K562 (cell line): ENCODE results near the gene PABPC3. TPM values are rescaled to one million over a fixed set of nuclear protein-coding genes. Genes with fewer than 3 reads are reported as not detected.

Experiments used
- ATAC-seq: fragments of 200-7000 bp; cut with Tn5 transposase; 3 replicates; pipeline ENCODE4 v1.9.1; 2020; ENCODE audit warnings: moderate library complexity
- BruUV-seq: library from RNA; stranded (reverse); fragments of 400-500 nt; replicated peaks from 2 replicates; lab custom pipeline; 2021; lab: Mats Ljungman, UMichigan
- CTCF ChIA-PET: fragments of 300-600 bp; formaldehyde crosslinking; extraction: SDS; loops from one replicate; lab custom pipeline; 2021; ENCODE audit warnings: low intra/inter-chr PET ratio; lab: Yijun Ruan, JAX
- POLR2A ChIA-PET: fragments of 300-600, 350-650 bp; sonication (Branson Sonifier 250); formaldehyde crosslinking; extraction: SDS; loops from one replicate; lab custom pipeline; 2021; ENCODE audit warnings: antibody characterized with exemption, inconsistent platforms; lab: Yijun Ruan, JAX
- DNase-seq, 4 experiments: peaks; one replicate each; pipeline versions ENCODE4 v3.0.0 to v3.0.0-alpha.2; 2011 to 2018; ENCODE audit warnings: low spot score in 3 of 4, mixed read lengths in 3 of 4; ENCODE audit errors: extremely low read depth in 1 of 4
- FAIRE-seq: peaks from 2 replicates; lab custom pipeline; 2011; peaks lifted over from hg19 to GRCh38; lab: Jason Lieb, UNC
- H2AFZ ChIP-seq: 2 replicates; pipeline ENCODE4 v1.6.0; 2011; ENCODE audit warnings: low read depth, low read length, control low read depth, inconsistent platforms
- H3K27ac ChIP-seq: fragments of 200-600 bp; 3 replicates; pipeline ENCODE4 v1.8.0; 2011; ENCODE audit warnings: low read depth, mild to moderate bottlenecking, control low read depth, inconsistent platforms, low read length, moderate library complexity, mixed read lengths; ENCODE audit errors: extremely low read depth
- H3K27me3 ChIP-seq, 2 experiments: fragments of 300-600 bp in 1 of 2; 2 replicates in 1 of 2; 3 replicates in 1 of 2; pipeline versions ENCODE4 v1.6.0 to v1.8.0; 2011; ENCODE audit warnings: inconsistent platforms in 2 of 2, low read length in 2 of 2, mild to moderate bottlenecking in 1 of 2, mixed read lengths in 1 of 2, moderate library complexity in 1 of 2; ENCODE audit not compliant: control insufficient read depth in 2 of 2, insufficient read depth in 2 of 2
- H3K36me3 ChIP-seq: fragments of 300-600 bp; 3 replicates; pipeline ENCODE4 v1.8.0; 2011; ENCODE audit warnings: mild to moderate bottlenecking, low read length, inconsistent platforms; ENCODE audit not compliant: control insufficient read depth, insufficient read depth
- H3K4me1 ChIP-seq, 2 experiments: fragments of 200-600 bp in 1 of 2; replicated peaks in 1 of 2; 2 replicates in 1 of 2; 3 replicates in 1 of 2; pipeline versions ENCODE4 v1.5.1 to v1.8.0; 2011; ENCODE audit warnings: inconsistent platforms in 2 of 2, low read length in 2 of 2, mild to moderate bottlenecking in 1 of 2, mixed read lengths in 1 of 2, moderate library complexity in 1 of 2; ENCODE audit not compliant: control insufficient read depth in 2 of 2, insufficient read depth in 2 of 2
- H3K4me2 ChIP-seq: 2 replicates; pipeline ENCODE4 v1.6.1; 2011; ENCODE audit warnings: low read length, control low read depth, inconsistent platforms, mixed read lengths; ENCODE audit not compliant: insufficient read depth
- H3K4me3 ChIP-seq: fragments of 200-600 bp; sonication (generic), shearing (Covaris generic); 2 replicates; pipeline ENCODE4 v1.5.1; 2016; ENCODE audit warnings: control low read depth, inconsistent platforms
- H3K79me2 ChIP-seq: fragments of 200-600 bp; 3 replicates; pipeline ENCODE4 v1.8.0; 2011; ENCODE audit warnings: low read length, inconsistent platforms; ENCODE audit not compliant: control insufficient read depth, insufficient read depth
- H3K9ac ChIP-seq, 2 experiments: 2 replicates each; pipeline versions ENCODE4 v1.6.0 to v1.6.1; 2011; ENCODE audit warnings: low read depth in 2 of 2, low read length in 2 of 2, control low read depth in 1 of 2, inconsistent platforms in 1 of 2, mild to moderate bottlenecking in 1 of 2, mixed read lengths in 1 of 2; ENCODE audit not compliant: insufficient read depth in 1 of 2
- H3K9me1 ChIP-seq: one replicate; pipeline ENCODE4 v1.6.0; 2011; ENCODE audit warnings: inconsistent platforms, mild to moderate bottlenecking, low read length, moderate library complexity; ENCODE audit not compliant: control insufficient read depth, insufficient read depth
- H3K9me3 ChIP-seq: replicated peaks from 2 replicates; pipeline ENCODE4 v1.5.1; 2011; ENCODE audit warnings: low read depth, low read length, inconsistent platforms; ENCODE audit not compliant: control insufficient read depth, insufficient read depth
- H4K20me1 ChIP-seq: replicated peaks from 2 replicates; pipeline ENCODE4 v1.6.1; 2011; ENCODE audit warnings: low read length, inconsistent platforms, mixed read lengths; ENCODE audit not compliant: control insufficient read depth, insufficient read depth
- ARID1B ChIP-seq: fragments of 450-650 bp; IDR thresholded peaks from 2 replicates; pipeline ENCODE4 v1.6.1; 2016; ENCODE audit warnings: antibody characterized with exemption, mild to moderate bottlenecking, inconsistent platforms
- CTCF ChIP-seq, 3 experiments: IDR thresholded peaks in 2 of 3; conservative IDR thresholded peaks in 1 of 3; 2 replicates each; pipeline ENCODE4 v1.5.1; 2011 to 2012; ENCODE audit warnings: low read length in 3 of 3, mild to moderate bottlenecking in 3 of 3, control low read depth in 2 of 3, improper control_type of control experiment in 1 of 3, inconsistent platforms in 1 of 3, low read depth in 1 of 3, mixed read lengths in 1 of 3, moderate library complexity in 1 of 3; ENCODE audit not compliant: insufficient read depth in 2 of 3
- HIVEP1 ChIP-seq: fragments of 250-450 bp; sonication (Bioruptor Pico); IDR thresholded peaks from 2 replicates; pipeline ENCODE4 v1.4.0; 2020; ENCODE audit warnings: mild to moderate bottlenecking
- LARP7 ChIP-seq: fragments of 450-650 bp; IDR thresholded peaks from 2 replicates; pipeline ENCODE4 v1.6.1; 2016
- MCM7 ChIP-seq, 2 experiments: fragments of 450-650 bp; IDR thresholded peaks; 2 replicates each; pipeline ENCODE4 v1.6.1; 2016 to 2018
- MTA2 ChIP-seq: fragments of 450-650 bp; IDR thresholded peaks from 2 replicates; pipeline ENCODE4 v1.6.1; 2016; ENCODE audit warnings: low read depth
- PML ChIP-seq: IDR thresholded peaks from 2 replicates; pipeline ENCODE4 v1.6.1; 2012; ENCODE audit warnings: low read length, inconsistent platforms
- SMARCA4 ChIP-seq: fragments of 450-650 bp; IDR thresholded peaks from 2 replicates; pipeline ENCODE4 v1.6.1; 2016
- ZNF318 ChIP-seq, 2 experiments: fragments of 450-650 bp; IDR thresholded peaks; 2 replicates each; pipeline ENCODE4 v1.6.1; 2016; ENCODE audit warnings: mild to moderate bottlenecking in 2 of 2, borderline replicate concordance in 1 of 2, low read depth in 1 of 2, moderate library complexity in 1 of 2
- ZNF778 ChIP-seq: fragments of 450-650 bp; formaldehyde crosslinking; IDR thresholded peaks from 2 replicates; pipeline ENCODE4 v1.4.0; 2020; ENCODE audit warnings: mild to moderate bottlenecking, moderate library complexity
- WGBS: fragments of 100-300 bp; shearing (Covaris generic); methylation state at CpG from one replicate; pipeline ENCODE4 v1.1.6; 2016; ENCODE audit warnings: low coverage, mixed read lengths; ENCODE audit not compliant: insufficient coverage; ENCODE audit errors: missing lambda C conversion rate; 5-methylcytosine and 5-hydroxymethylcytosine counted together
- in situ Hi-C: fragments of 300-500 bp; cut with MboI; formaldehyde crosslinking; loops from 4 replicates; pipeline ENCODE4 v1.15.0; 2018; ENCODE audit warnings: inconsistent platforms, mixed read lengths
- intact Hi-C: fragments of 100-400 bp; cut with micrococcal nuclease; formaldehyde crosslinking; loops from 2 replicates; pipeline ENCODE4 v1.14.2; 2022
- polyA plus RNA-seq, 8 experiments: library from polyadenylated mRNA; depleted of rRNA in 4 of 8; stranded (reverse) in 5 of 8; unstranded in 3 of 8; fragments of >200 nt; fragmentation: Nextera tagmentation in 2 of 8; fragmentation: Illumina TruSeq in 1 of 8; extraction: Ambion mirVana in 2 of 8; extraction: Trizol in 1 of 8; gene quantifications; 2 replicates each; pipeline versions ENCODE4 v1.2.1 to v1.2.3, GENCODE V29; 2011 to 2014; ENCODE audit warnings: inconsistent platforms in 1 of 8, missing spikeins in 1 of 8
- total RNA-seq, 7 experiments: library from RNA; depleted of rRNA in 6 of 7; stranded (reverse); fragments of >200 nt in 6 of 7; fragmentation: Illumina TruSeq in 2 of 7; extraction: Trizol in 2 of 7; gene quantifications; 2 replicates each; pipeline versions ENCODE4 v1.2.1 to v1.2.3, GENCODE V29; 2011 to 2021; ENCODE audit warnings: low replicate concordance in 1 of 7
- TF ChIP-seq, protein P1 (sequence below): fragments of 450-650 bp; IDR thresholded peaks from 2 replicates; pipeline ENCODE4 v1.6.1; 2016; ENCODE audit warnings: borderline replicate concordance

PABPC3 gene
- total and polyA plus RNA-seq, 9 of the 15 experiments (the other 6 are each of a cell fraction or from before 2014, with no cell fraction given), result 0.05 to 0.80 (median 0.25) TPM

- intact Hi-C loops, result no loop called here
- FAIRE-seq (no peak), ATAC-seq (peak; percentile 71), DNase-seq (peak in 1 of 4 experiments; percentile 43)
- no TSS peak for BruUV-seq
- H3K79me2 ChIP-seq, result no peaks in the 10 kb centered on the region
- no peak overlapping the region for H3K27ac ChIP-seq
- no peak overlapping the region for H3K9ac ChIP-seq
- 13% methylated on average over 4 of the region's 6 CpGs for WGBS
- POLR2A ChIA-PET, result no interaction called here
- CTCF ChIA-PET, result no interaction called here
- H3K27me3 ChIP-seq, result peaks cover 0 to 6% of the 10 kb centered on the region in 2 experiments; a peak in 3 of 5 replicates
- H3K4me3 ChIP-seq, result no peak overlapping the region
- peaks cover 0 to 4% of the 10 kb centered on the region in 2 experiments; a peak in 4 of 5 replicates for H3K4me1 ChIP-seq
- no peak overlapping the region for H2AFZ ChIP-seq
- in situ Hi-C loops, result no loop called here
- no peaks in the 10 kb centered on the region for H3K9me3 ChIP-seq
- no peaks in the 10 kb centered on the region for H3K36me3 ChIP-seq
- H4K20me1 ChIP-seq, result no peaks in the 10 kb centered on the region
- H3K4me2 ChIP-seq, result no peak overlapping the region
- no peaks in the 10 kb centered on the region for H3K9me1 ChIP-seq
- TF ChIP-seq MTA2, result no peak
- TF ChIP-seq MCM7 (IDR thresholded peaks at IDR 0.05), result no peak
- TF ChIP-seq HIVEP1 (CRISPR knock-in tag), result no peak
- no peak for TF ChIP-seq PML
- TF ChIP-seq ZNF318 (IDR thresholded peaks at IDR 0.05; ENCODE audit: borderline replicate concordance in 1 of 2, low read depth in 1 of 2), result no peak
- TF ChIP-seq, protein P1, sequence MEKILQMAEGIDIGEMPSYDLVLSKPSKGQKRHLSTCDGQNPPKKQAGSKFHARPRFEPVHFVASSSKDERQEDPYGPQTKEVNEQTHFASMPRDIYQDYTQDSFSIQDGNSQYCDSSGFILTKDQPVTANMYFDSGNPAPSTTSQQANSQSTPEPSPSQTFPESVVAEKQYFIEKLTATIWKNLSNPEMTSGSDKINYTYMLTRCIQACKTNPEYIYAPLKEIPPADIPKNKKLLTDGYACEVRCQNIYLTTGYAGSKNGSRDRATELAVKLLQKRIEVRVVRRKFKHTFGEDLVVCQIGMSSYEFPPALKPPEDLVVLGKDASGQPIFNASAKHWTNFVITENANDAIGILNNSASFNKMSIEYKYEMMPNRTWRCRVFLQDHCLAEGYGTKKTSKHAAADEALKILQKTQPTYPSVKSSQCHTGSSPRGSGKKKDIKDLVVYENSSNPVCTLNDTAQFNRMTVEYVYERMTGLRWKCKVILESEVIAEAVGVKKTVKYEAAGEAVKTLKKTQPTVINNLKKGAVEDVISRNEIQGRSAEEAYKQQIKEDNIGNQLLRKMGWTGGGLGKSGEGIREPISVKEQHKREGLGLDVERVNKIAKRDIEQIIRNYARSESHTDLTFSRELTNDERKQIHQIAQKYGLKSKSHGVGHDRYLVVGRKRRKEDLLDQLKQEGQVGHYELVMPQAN, result no peak
- no peak for TF ChIP-seq ARID1B
- no peak for TF ChIP-seq SMARCA4
- peak; percentile 30 to 52 (median 34); a peak in 4 of 6 replicates for TF ChIP-seq CTCF (IDR thresholded peaks at IDR 0.05 in 2 of 3, conservative IDR thresholded peaks at IDR 0.05 in 1 of 3; ENCODE audit: insufficient read depth in 2 of 3, low read depth in 1 of 3, low read length in 3 of 3)
- no peak for TF ChIP-seq LARP7
- no peak for TF ChIP-seq ZNF778
These were observed 10.7 kb upstream of the PABPC3 start for GRCh38 chr13:25085125-25085742.
